ENCODE data around the gene BICRA. TPM values are rescaled to one million over a fixed set of nuclear protein-coding genes. Genes with fewer than 3 reads are reported as not detected.
A peak's percentile ranks its signal among the peaks of the same experiment; 100 is the strongest.
"Not testable (repeated sequence)": the region's sequence is repeated elsewhere in the genome, so short reads cannot be mapped to it uniquely, and the experiment has no call there.

BICRA gene
- total RNA-seq, 1 donor from 2014 or later, result 18.3 TPM

DNA sequence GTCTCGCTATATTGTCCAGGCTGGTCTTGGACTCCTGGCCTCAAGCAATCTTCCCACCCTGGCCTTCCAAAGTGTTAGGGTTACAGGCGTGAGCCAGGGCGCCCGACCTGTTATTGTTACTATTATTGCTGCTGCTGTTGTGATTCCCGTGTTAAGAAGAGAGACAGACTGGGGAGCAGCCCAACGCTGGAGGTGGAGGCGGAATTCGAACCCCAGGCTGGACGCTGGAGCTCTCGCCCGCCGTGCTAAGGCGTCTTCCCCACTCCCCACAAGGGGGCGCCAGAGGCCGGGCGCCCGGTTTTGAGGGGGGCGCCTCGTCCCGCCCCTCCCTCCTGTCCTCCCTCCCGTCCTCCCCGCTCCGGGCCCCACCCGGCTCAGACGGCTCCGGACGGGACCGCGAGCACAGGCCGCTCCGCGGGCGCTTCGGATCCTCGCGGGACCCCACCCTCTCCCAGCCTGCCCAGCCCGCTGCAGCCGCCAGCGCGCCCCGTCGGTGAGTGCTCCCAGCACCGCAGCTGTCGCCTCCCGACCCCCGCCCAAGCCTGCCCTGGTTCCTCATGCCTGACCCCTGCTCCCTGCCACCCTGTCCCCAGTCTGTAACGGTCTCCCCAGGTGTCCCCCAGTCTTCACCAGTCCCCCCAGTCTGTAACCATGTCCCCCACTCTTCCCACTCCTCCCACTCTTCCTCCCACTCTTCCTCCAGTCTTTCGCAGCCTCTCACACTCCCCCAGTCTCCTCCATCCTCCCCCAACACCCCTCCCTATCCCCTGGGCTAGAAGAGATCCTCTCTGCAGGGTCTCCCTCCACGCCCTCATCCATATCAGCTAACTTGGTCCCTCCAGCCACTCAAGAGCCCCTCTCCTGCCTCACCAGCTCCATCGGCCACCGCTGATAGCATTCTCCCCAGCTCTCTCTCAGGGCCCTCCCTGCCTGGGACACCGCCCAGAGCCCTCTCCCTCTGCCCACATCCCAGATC, 104.4 kb downstream of the BICRA start, which contains the start of gene EHD2:
TSS of gene EHD2 (plus strand) at position 377 of the 976 bp plus-strand sequence. CDS start 3,191 bp downstream, outside the sequence.
- intact Hi-C loops (cut with DNase I), result no loop called here
- peak; percentile 96 to 97 for ATAC-seq
- DNase-seq, result peak; percentile 73

DNA sequence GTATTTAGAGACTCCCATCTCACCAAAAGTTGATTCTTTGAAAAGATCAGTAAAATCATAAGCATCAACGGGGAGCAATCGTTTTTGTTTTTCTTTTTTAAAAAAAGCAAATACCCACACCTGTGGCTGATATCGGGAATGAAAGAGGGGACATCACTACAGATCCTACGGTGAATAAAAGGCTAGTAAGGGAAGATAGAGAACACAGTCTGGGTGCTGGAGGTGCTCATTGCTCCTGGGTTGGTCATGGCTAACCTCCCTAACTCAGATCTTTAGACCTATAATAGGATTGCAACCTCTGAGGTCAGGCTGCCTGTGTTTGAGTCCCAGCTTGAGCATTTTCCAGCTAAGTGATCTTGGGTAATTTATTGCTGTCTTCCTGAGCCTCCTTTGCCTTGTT, 105.4 kb downstream of the BICRA start:
- intact Hi-C loops (cut with DNase I), result no loop called here
- TF ChIP-seq, protein P1, sequence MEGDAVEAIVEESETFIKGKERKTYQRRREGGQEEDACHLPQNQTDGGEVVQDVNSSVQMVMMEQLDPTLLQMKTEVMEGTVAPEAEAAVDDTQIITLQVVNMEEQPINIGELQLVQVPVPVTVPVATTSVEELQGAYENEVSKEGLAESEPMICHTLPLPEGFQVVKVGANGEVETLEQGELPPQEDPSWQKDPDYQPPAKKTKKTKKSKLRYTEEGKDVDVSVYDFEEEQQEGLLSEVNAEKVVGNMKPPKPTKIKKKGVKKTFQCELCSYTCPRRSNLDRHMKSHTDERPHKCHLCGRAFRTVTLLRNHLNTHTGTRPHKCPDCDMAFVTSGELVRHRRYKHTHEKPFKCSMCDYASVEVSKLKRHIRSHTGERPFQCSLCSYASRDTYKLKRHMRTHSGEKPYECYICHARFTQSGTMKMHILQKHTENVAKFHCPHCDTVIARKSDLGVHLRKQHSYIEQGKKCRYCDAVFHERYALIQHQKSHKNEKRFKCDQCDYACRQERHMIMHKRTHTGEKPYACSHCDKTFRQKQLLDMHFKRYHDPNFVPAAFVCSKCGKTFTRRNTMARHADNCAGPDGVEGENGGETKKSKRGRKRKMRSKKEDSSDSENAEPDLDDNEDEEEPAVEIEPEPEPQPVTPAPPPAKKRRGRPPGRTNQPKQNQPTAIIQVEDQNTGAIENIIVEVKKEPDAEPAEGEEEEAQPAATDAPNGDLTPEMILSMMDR (IDR thresholded peaks at IDR 0.05), result no peak
- ATAC-seq (no peak), DNase-seq (no peak)
- Histone ChIP-seq H3K4me1 (peaks cover 44% of the 10 kb centered on the region), H3K36me3 (peaks cover 19% of the 10 kb centered on the region), H3K9me3 (no peaks in the 10 kb centered on the region), H3K27ac (peak overlapping the region; percentile 76), H3K4me3 (peak overlapping the region; percentile 66), H3K27me3 (ENCODE audit: low read depth) (no peaks in the 10 kb centered on the region)

More for the DNA sequence above, 104.4 kb downstream of the BICRA start, which contains the start of gene EHD2:
- peaks cover 19% of the 10 kb centered on the region for H3K36me3 ChIP-seq
- TF ChIP-seq, protein P1 (IDR thresholded peaks at IDR 0.05), result peak; percentile 96
- H3K9me3 ChIP-seq, result no peaks in the 10 kb centered on the region
- peaks cover 37% of the 10 kb centered on the region for H3K4me1 ChIP-seq
- H3K27ac ChIP-seq, result peak within 1 kb of the TSS; percentile 76
- H3K4me3 ChIP-seq, result peak within 1 kb of the TSS; percentile 66
- no peaks in the 10 kb centered on the region for H3K27me3 ChIP-seq (ENCODE audit: low read depth)

DNA sequence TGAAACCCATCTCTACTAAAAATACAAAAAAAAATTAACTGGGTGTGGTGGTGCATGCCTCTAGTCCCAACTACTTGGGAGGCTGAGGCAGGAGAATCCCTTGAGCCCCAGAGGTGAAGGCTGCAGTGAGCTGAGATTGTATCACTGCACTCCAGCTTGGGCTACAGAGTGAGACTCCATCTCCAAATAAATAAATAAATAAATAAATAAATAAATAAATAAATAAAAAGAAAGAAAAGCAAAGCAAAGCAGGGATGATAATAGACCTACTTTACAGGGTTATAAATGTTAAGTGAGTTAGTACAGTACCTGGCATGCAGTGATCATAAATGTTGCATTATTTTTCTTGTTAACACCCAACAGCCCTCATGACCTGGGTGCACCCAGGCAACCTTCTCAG, 105.9 kb downstream of the BICRA start:
- Histone ChIP-seq H3K27ac (peak overlapping the region; percentile 76), H3K4me1 (peaks cover 48% of the 10 kb centered on the region), H3K36me3 (peaks cover 19% of the 10 kb centered on the region), H3K4me3 (peak overlapping the region; percentile 66)
- intact Hi-C loops (cut with DNase I); DNase-seq; ATAC-seq; H3K9me3 ChIP-seq; H3K27me3 ChIP-seq (ENCODE audit: low read depth): not testable (repeated sequence)

DNA sequence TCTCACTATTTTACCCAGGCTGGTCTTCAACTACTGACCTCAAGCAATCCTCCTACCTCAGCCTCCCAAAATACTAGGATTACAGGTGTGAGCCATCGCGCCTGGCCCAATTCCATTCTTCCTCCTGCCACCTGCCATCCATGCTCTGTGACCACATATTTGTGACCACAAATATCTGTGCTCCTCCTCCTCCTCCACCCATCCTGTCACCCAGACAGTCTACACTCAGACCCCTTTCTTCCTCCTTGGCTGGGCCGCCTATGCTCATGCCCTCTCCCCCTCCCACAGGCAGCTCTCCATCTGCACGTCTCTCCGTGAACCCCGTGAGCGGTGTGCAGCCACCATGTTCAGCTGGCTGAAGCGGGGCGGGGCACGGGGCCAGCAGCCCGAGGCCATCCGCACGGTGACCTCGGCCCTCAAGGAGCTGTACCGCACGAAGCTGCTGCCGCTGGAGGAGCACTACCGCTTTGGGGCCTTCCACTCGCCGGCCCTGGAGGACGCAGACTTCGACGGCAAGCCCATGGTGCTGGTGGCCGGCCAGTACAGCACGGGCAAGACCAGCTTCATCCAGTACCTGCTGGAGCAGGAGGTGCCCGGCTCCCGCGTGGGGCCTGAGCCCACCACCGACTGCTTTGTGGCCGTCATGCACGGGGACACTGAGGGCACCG, 107.5 kb downstream of the BICRA start:
- Histone ChIP-seq H3K36me3 (peaks cover 22% of the 10 kb centered on the region), H3K27ac (no peak overlapping the region), H3K4me1 (peaks cover 58% of the 10 kb centered on the region), H3K4me3 (peak overlapping the region; percentile 28), H3K27me3 (ENCODE audit: low read depth) (no peaks in the 10 kb centered on the region), H3K9me3 (no peaks in the 10 kb centered on the region)
- TF ChIP-seq, protein P1 (IDR thresholded peaks at IDR 0.05), result no peak
- intact Hi-C loops (cut with DNase I), result no loop called here
- ATAC-seq (no peak), DNase-seq (no peak)

DNA sequence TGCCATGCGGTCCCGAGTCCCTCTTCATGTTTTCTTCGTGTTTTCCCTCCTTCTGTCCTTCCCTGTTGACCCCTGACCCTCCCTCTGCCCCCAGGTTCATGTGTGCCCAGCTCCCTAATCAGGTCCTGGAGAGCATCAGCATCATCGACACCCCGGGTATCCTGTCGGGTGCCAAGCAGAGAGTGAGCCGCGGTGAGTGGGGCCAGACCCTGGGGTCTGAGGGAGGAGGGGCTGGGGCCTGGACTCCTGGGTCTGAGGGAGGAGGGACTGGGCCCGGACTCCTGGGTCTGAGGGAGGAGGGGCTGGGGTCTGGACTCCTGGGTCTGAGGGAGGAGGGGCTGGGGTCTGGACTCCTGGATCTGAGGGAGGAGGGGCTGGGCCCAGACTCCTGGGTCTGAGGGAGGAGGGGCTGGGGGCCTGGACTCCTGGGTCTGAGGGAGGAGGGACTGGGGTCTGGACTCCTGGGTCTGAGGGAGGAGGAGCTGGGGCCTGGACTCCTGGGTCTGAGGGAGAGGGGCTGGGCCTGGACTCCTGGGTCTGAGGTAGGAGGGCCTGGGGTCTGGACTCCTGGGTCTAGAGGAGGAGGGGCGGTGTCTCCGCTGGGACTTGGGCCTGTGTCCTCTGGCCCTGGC, 109.6 kb downstream of the BICRA start:
- intact Hi-C loops (cut with DNase I); DNase-seq; H3K9me3 ChIP-seq; ATAC-seq; H3K27me3 ChIP-seq (ENCODE audit: low read depth): not testable (repeated sequence)
- H3K27ac ChIP-seq, result peak overlapping the region; percentile 73
- H3K4me3 ChIP-seq, result peak overlapping the region; percentile 31
- H3K4me1 ChIP-seq, result peaks cover 66% of the 10 kb centered on the region
- H3K36me3 ChIP-seq, result peaks cover 24% of the 10 kb centered on the region

All from lower lobe of right lung (tissue), 2 donors.